HL-60 (cell line): ENCODE results near the gene LMAN1L.

Experiments used
- DNase-seq, 2 experiments: peaks; one replicate each; pipeline ENCODE4 v3.0.0-alpha.2; 2010 to 2020; ENCODE audit warnings: low read depth in 1 of 2, low spot score in 1 of 2
- H3K27ac ChIP-seq: fragments of 250-450 bp; sonication (Bioruptor Pico); replicated peaks from 2 replicates; pipeline ENCODE4 v1.5.1; 2020; ENCODE audit warnings: mild to moderate bottlenecking, moderate library complexity
- H3K27me3 ChIP-seq: fragments of 250-450 bp; sonication (Bioruptor Pico); 2 replicates; pipeline ENCODE4 v1.5.1; 2021; ENCODE audit warnings: mild to moderate bottlenecking, moderate library complexity; ENCODE audit not compliant: insufficient read depth, poor library complexity, severe bottlenecking
- H3K4me3 ChIP-seq: replicated peaks from 2 replicates; pipeline ENCODE4 v1.5.1; 2011; ENCODE audit warnings: mild to moderate bottlenecking, control low read depth, low read length; ENCODE audit not compliant: insufficient read depth
- CTCF ChIP-seq: IDR thresholded peaks from one replicate; pipeline ENCODE4 v1.5.1; 2011; ENCODE audit warnings: low read length, control low read depth, inconsistent platforms; ENCODE audit not compliant: insufficient read depth
- GABPA ChIP-seq: IDR thresholded peaks from 2 replicates; pipeline ENCODE4 v1.6.1; 2012; ENCODE audit warnings: low read depth
- POLR2AphosphoS5 ChIP-seq: IDR thresholded peaks from 2 replicates; pipeline ENCODE4 v1.6.1; 2012; ENCODE audit warnings: low read depth
- REST ChIP-seq: IDR thresholded peaks from 2 replicates; pipeline ENCODE4 v1.6.1; 2012; ENCODE audit warnings: low read depth; ENCODE audit not compliant: insufficient replicate concordance
- SPI1 ChIP-seq: IDR thresholded peaks from 2 replicates; pipeline ENCODE4 v1.6.1; 2012; ENCODE audit warnings: low read depth, mild to moderate bottlenecking, borderline replicate concordance

Gene LMAN1L

GRCh38 chr15:74789741-74790079 lies 22.9 kb upstream of the LMAN1L start:
- H3K27ac ChIP-seq: peak overlapping the region; percentile 91
- no peak for DNase-seq
- peak overlapping the region; percentile 43 for H3K4me3 ChIP-seq
- H3K27me3 ChIP-seq: no peaks in the 10 kb centered on the region
- TF ChIP-seq REST: no peak
- TF ChIP-seq POLR2AphosphoS5: no peak
- TF ChIP-seq SPI1: no peak
- TF ChIP-seq CTCF: no peak
- TF ChIP-seq GABPA: no peak

GRCh38 chr15:74790080-74790916 lies 22.3 kb upstream of the LMAN1L start:
- TF ChIP-seq CTCF: no peak
- no peak for TF ChIP-seq REST
- no peak for TF ChIP-seq GABPA
- TF ChIP-seq SPI1: peak; percentile 94
- TF ChIP-seq POLR2AphosphoS5: peak; percentile 31; the same call in 1 of the 2 replicates
- Histone ChIP-seq H3K27me3 (no peaks in the 10 kb centered on the region), H3K27ac (peak overlapping the region; percentile 91), H3K4me3 (peak overlapping the region; percentile 43)
- peak; percentile 67 to 80 for DNase-seq

- Histone ChIP-seq H3K27ac (peak overlapping the region; percentile 91), H3K27me3 (no peaks in the 10 kb centered on the region), H3K4me3 (no peak overlapping the region)
- DNase-seq: no peak
- TF ChIP-seq SPI1 (no peak), POLR2AphosphoS5 (no peak), REST (no peak), CTCF (no peak), GABPA (no peak)
These were observed 21.6 kb upstream of the LMAN1L start for GRCh38 chr15:74791007-74791406.
